Measurements from ENCODE around the gene TOMM5.

TOMM5 gene

GRCh38 chr9:37623267-37623666 is 30.9 kb upstream of the TOMM5 start:
- Mint-ChIP-seq H3K27me3 (no peaks in the 10 kb centered on the region), H3K4me1 (no peaks in the 10 kb centered on the region), H3K27ac (ENCODE audit: low read depth) (no peak overlapping the region), H3K4me3 (no peak overlapping the region), H3K36me3 (ENCODE audit: insufficient read depth) (no peaks in the 10 kb centered on the region), H3K9me3 (no peaks in the 10 kb centered on the region)
- ATAC-seq (replicated peaks; ENCODE audit: extremely low read depth, poor library complexity, severe bottlenecking): no peak
- no peak for DNase-seq (ENCODE audit: low spot score in 2 of 2)

- no peak overlapping the region for H3K27ac Mint-ChIP-seq (ENCODE audit: low read depth)
- H3K9me3 Mint-ChIP-seq: no peaks in the 10 kb centered on the region
- no peak for DNase-seq (ENCODE audit: low spot score in 2 of 2)
- ATAC-seq (replicated peaks; ENCODE audit: extremely low read depth, poor library complexity, severe bottlenecking): no peak
- H3K4me1 Mint-ChIP-seq: no peaks in the 10 kb centered on the region
- no peaks in the 10 kb centered on the region for H3K27me3 Mint-ChIP-seq
- no peak overlapping the region for H3K4me3 Mint-ChIP-seq
- no peaks in the 10 kb centered on the region for H3K36me3 Mint-ChIP-seq (ENCODE audit: insufficient read depth)
These were observed 30.1 kb upstream of the TOMM5 start for GRCh38 chr9:37622462-37622861.

- H3K4me3 Mint-ChIP-seq: no peak overlapping the region
- H3K9me3 Mint-ChIP-seq: no peaks in the 10 kb centered on the region
- no peak for ATAC-seq (replicated peaks; ENCODE audit: extremely low read depth, poor library complexity, severe bottlenecking)
- H3K36me3 Mint-ChIP-seq (ENCODE audit: insufficient read depth): no peaks in the 10 kb centered on the region
- H3K27ac Mint-ChIP-seq (ENCODE audit: low read depth): no peak overlapping the region
- H3K27me3 Mint-ChIP-seq: no peaks in the 10 kb centered on the region
- H3K4me1 Mint-ChIP-seq: no peaks in the 10 kb centered on the region
- no peak for DNase-seq (ENCODE audit: low spot score in 2 of 2)
These were observed 29.1 kb upstream of the TOMM5 start for GRCh38 chr9:37621273-37622121.

- H3K9me3 Mint-ChIP-seq: no peaks in the 10 kb centered on the region
- DNase-seq (ENCODE audit: low spot score in 2 of 2) (no peak), ATAC-seq (replicated peaks; ENCODE audit: extremely low read depth, poor library complexity, severe bottlenecking) (no peak)
- H3K36me3 Mint-ChIP-seq (ENCODE audit: insufficient read depth): no peaks in the 10 kb centered on the region
- H3K4me1 Mint-ChIP-seq: no peaks in the 10 kb centered on the region
- no peak overlapping the region for H3K27ac Mint-ChIP-seq (ENCODE audit: low read depth)
- no peaks in the 10 kb centered on the region for H3K27me3 Mint-ChIP-seq
- H3K4me3 Mint-ChIP-seq: no peak overlapping the region
These were observed 28.0 kb upstream of the TOMM5 start for GRCh38 chr9:37620396-37620795.

- no peaks in the 10 kb centered on the region for H3K4me1 Mint-ChIP-seq
- ATAC-seq (replicated peaks; ENCODE audit: extremely low read depth, poor library complexity, severe bottlenecking): no peak
- H3K4me3 Mint-ChIP-seq: no peak overlapping the region
- no peak overlapping the region for H3K27ac Mint-ChIP-seq (ENCODE audit: low read depth)
- no peaks in the 10 kb centered on the region for H3K27me3 Mint-ChIP-seq
- no peaks in the 10 kb centered on the region for H3K36me3 Mint-ChIP-seq (ENCODE audit: insufficient read depth)
- no peak for DNase-seq (ENCODE audit: low spot score in 2 of 2)
- no peaks in the 10 kb centered on the region for H3K9me3 Mint-ChIP-seq
These were observed 27.4 kb upstream of the TOMM5 start for GRCh38 chr9:37619806-37620205.

- ATAC-seq (replicated peaks; ENCODE audit: extremely low read depth, poor library complexity, severe bottlenecking) (no peak), DNase-seq (ENCODE audit: low spot score in 2 of 2) (no peak)
- H3K27me3 Mint-ChIP-seq: peaks cover 6% of the 10 kb centered on the region
- no peak overlapping the region for H3K27ac Mint-ChIP-seq (ENCODE audit: low read depth)
- H3K4me3 Mint-ChIP-seq: no peak overlapping the region
- no peaks in the 10 kb centered on the region for H3K36me3 Mint-ChIP-seq (ENCODE audit: insufficient read depth)
- H3K4me1 Mint-ChIP-seq: no peaks in the 10 kb centered on the region
- H3K9me3 Mint-ChIP-seq: no peaks in the 10 kb centered on the region
These were observed 26.4 kb upstream of the TOMM5 start for GRCh38 chr9:37618817-37619216.

GRCh38 chr9:37617832-37618231 is 25.4 kb upstream of the TOMM5 start:
- no peak for DNase-seq (ENCODE audit: low spot score in 2 of 2)
- peaks cover 9% of the 10 kb centered on the region for H3K27me3 Mint-ChIP-seq
- no peaks in the 10 kb centered on the region for H3K36me3 Mint-ChIP-seq (ENCODE audit: insufficient read depth)
- no peak overlapping the region for H3K4me3 Mint-ChIP-seq
- no peak overlapping the region for H3K27ac Mint-ChIP-seq (ENCODE audit: low read depth)
- ATAC-seq (replicated peaks; ENCODE audit: extremely low read depth, poor library complexity, severe bottlenecking): no peak
- H3K4me1 Mint-ChIP-seq: no peaks in the 10 kb centered on the region
- H3K9me3 Mint-ChIP-seq: no peaks in the 10 kb centered on the region

- H3K27me3 Mint-ChIP-seq: peaks cover 9% of the 10 kb centered on the region
- DNase-seq (ENCODE audit: low spot score in 2 of 2) (no peak), ATAC-seq (replicated peaks; ENCODE audit: extremely low read depth, poor library complexity, severe bottlenecking) (no peak)
- no peak overlapping the region for H3K27ac Mint-ChIP-seq (ENCODE audit: low read depth)
- H3K36me3 Mint-ChIP-seq (ENCODE audit: insufficient read depth): no peaks in the 10 kb centered on the region
- H3K9me3 Mint-ChIP-seq: no peaks in the 10 kb centered on the region
- no peaks in the 10 kb centered on the region for H3K4me1 Mint-ChIP-seq
- no peak overlapping the region for H3K4me3 Mint-ChIP-seq
These were observed 24.8 kb upstream of the TOMM5 start for GRCh38 chr9:37617161-37617560.

GRCh38 chr9:37611961-37612360 is 19.6 kb upstream of the TOMM5 start:
- Mint-ChIP-seq H3K27ac (ENCODE audit: low read depth) (no peak overlapping the region), H3K4me1 (no peaks in the 10 kb centered on the region), H3K4me3 (no peak overlapping the region), H3K9me3 (no peaks in the 10 kb centered on the region), H3K27me3 (peaks cover 24% of the 10 kb centered on the region), H3K36me3 (ENCODE audit: insufficient read depth) (no peaks in the 10 kb centered on the region)
- ATAC-seq (replicated peaks; ENCODE audit: extremely low read depth, poor library complexity, severe bottlenecking) (no peak), DNase-seq (ENCODE audit: low spot score in 2 of 2) (no peak)

- ATAC-seq (replicated peaks; ENCODE audit: extremely low read depth, poor library complexity, severe bottlenecking) (no peak), DNase-seq (ENCODE audit: low spot score in 2 of 2) (no peak)
- no peaks in the 10 kb centered on the region for H3K36me3 Mint-ChIP-seq (ENCODE audit: insufficient read depth)
- peaks cover 24% of the 10 kb centered on the region for H3K27me3 Mint-ChIP-seq
- no peaks in the 10 kb centered on the region for H3K4me1 Mint-ChIP-seq
- no peak overlapping the region for H3K4me3 Mint-ChIP-seq
- H3K9me3 Mint-ChIP-seq: no peaks in the 10 kb centered on the region
- H3K27ac Mint-ChIP-seq (ENCODE audit: low read depth): no peak overlapping the region
These were observed 18.6 kb upstream of the TOMM5 start for GRCh38 chr9:37611014-37611413.

- no peak for DNase-seq (ENCODE audit: low spot score in 2 of 2)
- H3K4me1 Mint-ChIP-seq: no peaks in the 10 kb centered on the region
- ATAC-seq (replicated peaks; ENCODE audit: extremely low read depth, poor library complexity, severe bottlenecking): no peak
- H3K9me3 Mint-ChIP-seq: no peaks in the 10 kb centered on the region
- no peak overlapping the region for H3K27ac Mint-ChIP-seq (ENCODE audit: low read depth)
- H3K4me3 Mint-ChIP-seq: no peak overlapping the region
- H3K27me3 Mint-ChIP-seq: peaks cover 26% of the 10 kb centered on the region
- H3K36me3 Mint-ChIP-seq (ENCODE audit: insufficient read depth): no peaks in the 10 kb centered on the region
These were observed 17.5 kb upstream of the TOMM5 start for GRCh38 chr9:37609735-37610397.

GRCh38 chr9:37608250-37608649 is 15.9 kb upstream of the TOMM5 start:
- Mint-ChIP-seq H3K27ac (ENCODE audit: low read depth) (no peak overlapping the region), H3K9me3 (no peaks in the 10 kb centered on the region), H3K36me3 (ENCODE audit: insufficient read depth) (no peaks in the 10 kb centered on the region), H3K27me3 (peaks cover 28% of the 10 kb centered on the region), H3K4me3 (no peak overlapping the region), H3K4me1 (no peaks in the 10 kb centered on the region)
- ATAC-seq (replicated peaks; ENCODE audit: extremely low read depth, poor library complexity, severe bottlenecking): no peak
- no peak for DNase-seq (ENCODE audit: low spot score in 2 of 2)

GRCh38 chr9:37604296-37604695 is 11.9 kb upstream of the TOMM5 start:
- Mint-ChIP-seq H3K4me3 (no peak overlapping the region), H3K36me3 (ENCODE audit: insufficient read depth) (no peaks in the 10 kb centered on the region), H3K9me3 (no peaks in the 10 kb centered on the region), H3K27ac (ENCODE audit: low read depth) (no peak overlapping the region), H3K27me3 (peaks cover 50% of the 10 kb centered on the region), H3K4me1 (no peaks in the 10 kb centered on the region)
- ATAC-seq (replicated peaks; ENCODE audit: extremely low read depth, poor library complexity, severe bottlenecking) (no peak), DNase-seq (ENCODE audit: low spot score in 2 of 2) (no peak)
